ENCODE measurements around the gene CDH4.
"Not testable (repeated sequence)": the region's sequence is repeated elsewhere in the genome, so short reads cannot be mapped to it uniquely, and the experiment has no call there.

Gene CDH4

DNA sequence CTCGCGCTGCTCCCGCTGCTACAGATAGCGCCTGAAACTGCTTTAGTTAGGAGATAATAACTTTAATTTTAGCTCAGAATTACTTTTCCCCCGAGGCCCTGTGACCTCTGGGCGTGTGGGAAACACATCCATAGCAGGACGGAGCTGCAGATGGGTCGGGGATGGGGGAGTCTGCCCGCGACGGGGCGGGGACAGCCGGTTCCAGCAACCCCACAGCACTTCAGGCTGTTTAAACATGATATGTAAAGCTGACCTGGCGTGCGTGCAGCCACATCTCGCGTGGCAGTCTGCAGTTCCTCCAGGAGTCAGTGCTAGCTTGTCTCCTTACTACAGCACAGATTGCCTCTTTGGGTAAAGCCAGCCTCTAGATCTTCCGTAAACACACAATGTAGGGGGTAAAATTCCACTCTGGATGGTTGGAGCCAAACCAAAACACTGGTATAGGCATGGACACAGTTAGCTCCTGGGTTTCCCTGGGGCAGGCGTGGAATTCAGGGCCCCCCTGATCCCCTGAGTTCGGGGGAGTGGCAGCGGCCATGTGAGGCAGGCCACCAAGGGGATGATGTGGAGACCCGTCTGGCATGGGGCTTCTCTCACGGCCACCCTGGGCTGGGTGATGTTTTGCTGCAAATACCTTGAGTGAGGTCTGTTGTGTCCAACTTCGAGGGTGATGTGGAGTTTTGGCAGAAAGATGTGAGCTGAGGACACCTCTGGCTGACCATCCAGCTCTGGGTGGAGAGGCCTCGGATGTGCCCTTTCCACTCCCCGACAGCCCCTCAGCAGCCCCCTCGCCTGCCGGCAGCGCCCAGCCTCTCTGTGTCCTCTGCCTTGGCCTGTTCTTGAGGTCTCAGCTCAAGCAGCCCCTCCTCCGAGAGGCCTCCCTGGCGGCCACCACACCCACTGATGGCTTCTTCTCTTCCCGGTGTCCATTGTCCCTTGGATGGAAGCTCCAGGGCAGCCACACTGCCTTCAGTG lies 599.2 kb downstream of the CDH4 start:
- H2BK5ac ChIP-seq (ENCODE audit: low read length) = no peak overlapping the region

DNA sequence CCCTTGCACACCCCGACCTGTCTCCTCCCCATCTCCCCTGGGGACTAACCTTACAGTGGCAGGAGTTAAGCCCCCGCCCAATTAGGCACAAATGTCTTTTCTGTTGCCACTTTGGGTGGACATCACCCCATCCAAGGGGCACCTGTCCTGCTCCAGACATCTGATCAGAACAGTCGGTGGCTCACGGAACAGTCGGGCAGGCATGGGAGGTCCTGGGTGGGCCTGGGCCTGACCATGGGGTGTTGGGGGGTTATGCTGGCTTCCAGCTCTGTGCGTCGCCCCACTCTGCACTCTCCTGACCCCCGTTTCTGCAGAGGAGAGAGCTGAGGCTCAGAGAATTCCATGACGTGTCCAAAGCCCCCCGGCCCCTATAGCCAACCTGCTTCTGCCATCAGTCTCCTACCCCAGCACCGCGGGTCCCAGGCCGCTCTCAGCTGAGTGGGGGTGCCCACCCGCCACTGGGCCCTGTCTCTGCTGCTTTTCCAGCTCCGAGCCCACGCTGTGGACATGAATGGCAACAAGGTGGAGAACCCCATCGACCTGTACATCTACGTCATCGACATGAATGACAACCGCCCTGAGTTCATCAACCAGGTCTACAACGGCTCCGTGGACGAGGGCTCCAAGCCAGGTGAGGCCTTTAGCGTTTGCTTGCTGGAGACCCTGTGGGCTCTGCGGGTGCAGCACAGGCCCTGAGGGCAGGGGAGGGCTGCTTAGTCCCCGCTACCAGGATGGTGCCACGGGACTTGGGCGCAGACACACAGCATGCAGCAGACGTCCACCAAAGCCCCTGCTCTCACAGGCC lies 600.4 kb downstream of the CDH4 start:
- no peak overlapping the region for H3K23ac ChIP-seq (ENCODE audit: low read length)
- no peaks in the 10 kb centered on the region for H3K36me3 ChIP-seq (ENCODE audit: control insufficient read depth, insufficient read depth, low read length)
- H3K4me3 ChIP-seq (ENCODE audit: low read length) = no peak overlapping the region
- H3K18ac ChIP-seq (ENCODE audit: low read length) = no peak overlapping the region
- no peak for DNase-seq
- H3K27me3 ChIP-seq (ENCODE audit: insufficient read depth, low read length, poor library complexity) = no peaks in the 10 kb centered on the region
- no peak overlapping the region for H3K56ac ChIP-seq (ENCODE audit: low read length)
- H2BK120ac ChIP-seq (ENCODE audit: low read depth, low read length) = no peak overlapping the region
- H3K4ac ChIP-seq (ENCODE audit: low read depth, low read length) = no peak overlapping the region
- no peak overlapping the region for H2BK5ac ChIP-seq (ENCODE audit: low read length)
- no peak overlapping the region for H3K27ac ChIP-seq (ENCODE audit: low read depth, low read length)
- no peak overlapping the region for H3K9ac ChIP-seq (ENCODE audit: low read length)
- no peaks in the 10 kb centered on the region for H3K79me2 ChIP-seq (ENCODE audit: control insufficient read depth, insufficient read depth, low read length)
- no peak overlapping the region for H4K8ac ChIP-seq (ENCODE audit: low read depth, low read length)
- H3K79me1 ChIP-seq (ENCODE audit: low read length) = no peaks in the 10 kb centered on the region
- no CpG with 5 or more reads among the region's 29 CpGs for WGBS (ENCODE audit: extremely low coverage, insufficient coverage, low lambda C conversion rate)
- no peak overlapping the region for H4K5ac ChIP-seq (ENCODE audit: low read length)
- H3K4me2 ChIP-seq (ENCODE audit: low read length) = no peak overlapping the region
- H3K4me1 ChIP-seq (ENCODE audit: control insufficient read depth, low read depth, low read length) = no peaks in the 10 kb centered on the region
- H2BK15ac ChIP-seq (replicated peaks; ENCODE audit: low read depth) = no peak overlapping the region
- H2AK5ac ChIP-seq (ENCODE audit: low read length) = no peak overlapping the region

More for the DNA sequence above, 599.2 kb downstream of the CDH4 start:
- Histone ChIP-seq H2BK15ac (replicated peaks; ENCODE audit: low read depth) (no peak overlapping the region), H4K5ac (ENCODE audit: low read length) (no peak overlapping the region), H4K8ac (ENCODE audit: low read depth, low read length) (no peak overlapping the region), H3K79me2 (ENCODE audit: control insufficient read depth, insufficient read depth, low read length) (no peaks in the 10 kb centered on the region), H3K4me3 (ENCODE audit: low read length) (no peak overlapping the region), H3K79me1 (ENCODE audit: low read length) (no peaks in the 10 kb centered on the region), H3K4ac (ENCODE audit: low read depth, low read length) (no peak overlapping the region), H3K23ac (ENCODE audit: low read length) (no peak overlapping the region), H3K4me2 (ENCODE audit: low read length) (no peak overlapping the region), H3K27me3 (ENCODE audit: insufficient read depth, low read length, poor library complexity) (no peaks in the 10 kb centered on the region), H3K27ac (ENCODE audit: low read depth, low read length) (no peak overlapping the region), H3K56ac (ENCODE audit: low read length) (no peak overlapping the region), H3K9ac (ENCODE audit: low read length) (no peak overlapping the region), H2BK120ac (ENCODE audit: low read depth, low read length) (no peak overlapping the region), H2AK5ac (ENCODE audit: low read length) (no peak overlapping the region), H3K18ac (ENCODE audit: low read length) (no peak overlapping the region), H3K36me3 (ENCODE audit: control insufficient read depth, insufficient read depth, low read length) (no peaks in the 10 kb centered on the region), H3K4me1 (ENCODE audit: control insufficient read depth, low read depth, low read length) (no peaks in the 10 kb centered on the region)
- no peak for DNase-seq
- no CpG with 5 or more reads among the region's 32 CpGs for WGBS (ENCODE audit: extremely low coverage, insufficient coverage, low lambda C conversion rate)

DNA sequence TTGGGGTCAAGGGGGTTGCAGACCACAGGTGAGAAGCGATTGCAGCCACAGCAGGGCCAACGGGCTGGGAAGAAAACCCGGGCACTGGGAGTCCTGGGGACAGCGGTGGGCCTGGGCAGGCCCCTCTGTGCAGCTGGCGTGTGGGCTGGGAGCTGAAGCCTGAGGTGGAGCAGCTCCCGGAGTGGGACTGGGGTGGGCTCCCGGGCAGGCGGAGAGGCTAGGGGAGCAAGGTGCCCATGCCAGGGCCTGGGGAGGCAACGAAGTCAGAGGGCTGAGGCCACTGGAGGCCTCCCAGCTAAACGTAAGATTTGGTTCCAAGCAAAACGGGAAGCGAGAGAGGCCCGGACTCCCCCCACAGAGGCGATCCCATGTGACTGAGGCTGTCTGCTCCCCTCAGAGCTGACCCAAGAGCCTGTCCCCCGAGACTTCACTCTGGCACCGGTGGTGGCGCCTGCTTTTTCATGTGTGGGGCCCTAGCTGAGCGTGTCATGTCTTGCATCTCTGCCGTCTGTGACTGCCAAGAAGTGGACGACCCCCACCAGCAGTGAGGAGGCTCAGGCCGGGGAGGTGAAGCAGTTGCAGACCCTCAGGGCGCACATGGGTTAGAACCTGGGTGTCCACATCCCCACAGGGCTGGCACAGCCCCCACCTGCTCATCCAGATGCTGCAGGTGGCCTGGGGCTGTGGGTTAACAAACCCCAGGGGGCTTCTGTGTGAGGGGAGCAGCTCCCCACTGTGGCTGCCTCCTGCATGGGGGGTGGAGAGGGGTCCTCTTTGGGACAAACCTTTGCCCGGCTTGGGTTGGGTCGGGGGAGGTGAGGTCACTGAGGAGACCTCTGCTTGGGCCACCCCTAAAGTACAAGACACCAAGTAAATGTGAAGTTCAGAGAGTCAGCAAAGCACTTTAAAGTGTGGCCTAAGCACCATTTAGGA lies 601.3 kb downstream of the CDH4 start:
- Histone ChIP-seq H3K27me3 (ENCODE audit: insufficient read depth, low read length, poor library complexity) (no peaks in the 10 kb centered on the region), H3K9ac (ENCODE audit: low read length) (no peak overlapping the region), H3K27ac (ENCODE audit: low read depth, low read length) (no peak overlapping the region), H3K4me3 (ENCODE audit: low read length) (no peak overlapping the region), H3K4me1 (ENCODE audit: control insufficient read depth, low read depth, low read length) (no peaks in the 10 kb centered on the region), H3K79me1 (ENCODE audit: low read length) (no peaks in the 10 kb centered on the region), H3K4me2 (ENCODE audit: low read length) (no peak overlapping the region), H3K23ac (ENCODE audit: low read length) (no peak overlapping the region), H3K18ac (ENCODE audit: low read length) (no peak overlapping the region), H4K5ac (ENCODE audit: low read length) (no peak overlapping the region), H3K4ac (ENCODE audit: low read depth, low read length) (no peak overlapping the region), H2BK120ac (ENCODE audit: low read depth, low read length) (no peak overlapping the region), H3K56ac (ENCODE audit: low read length) (no peak overlapping the region), H2AK5ac (ENCODE audit: low read length) (no peak overlapping the region), H2BK5ac (ENCODE audit: low read length) (no peak overlapping the region), H2BK15ac (replicated peaks; ENCODE audit: low read depth) (no peak overlapping the region), H3K79me2 (ENCODE audit: control insufficient read depth, insufficient read depth, low read length) (no peaks in the 10 kb centered on the region), H4K8ac (ENCODE audit: low read depth, low read length) (no peak overlapping the region), H3K36me3 (ENCODE audit: control insufficient read depth, insufficient read depth, low read length) (no peaks in the 10 kb centered on the region)
- DNase-seq = no peak
- WGBS (ENCODE audit: extremely low coverage, insufficient coverage, low lambda C conversion rate) = no CpG with 5 or more reads among the region's 24 CpGs

DNA sequence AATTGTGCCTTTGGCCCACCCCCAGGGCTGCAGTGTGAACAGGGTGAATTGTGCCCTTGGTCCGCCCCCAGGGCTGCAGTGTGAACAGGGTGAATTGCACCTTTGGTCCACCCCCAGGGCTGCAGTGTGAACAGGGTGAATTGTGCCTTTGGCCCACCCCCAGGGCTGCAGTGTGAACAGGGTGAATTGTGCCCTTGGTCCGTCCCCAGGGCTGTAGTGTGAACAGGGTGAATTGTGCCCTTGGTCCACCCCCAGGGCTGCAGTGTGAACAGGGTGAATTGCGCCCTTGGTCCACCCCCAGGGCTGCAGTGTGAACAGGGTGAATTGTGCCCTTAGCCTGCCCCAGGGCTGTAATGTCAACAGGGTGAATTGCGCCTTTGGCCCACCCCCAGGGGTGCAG lies 602.5 kb downstream of the CDH4 start:
- H3K36me3 ChIP-seq (ENCODE audit: control insufficient read depth, insufficient read depth, low read length); H3K18ac ChIP-seq (ENCODE audit: low read length); H3K9ac ChIP-seq (ENCODE audit: low read length); H3K4me2 ChIP-seq (ENCODE audit: low read length); H3K79me2 ChIP-seq (ENCODE audit: control insufficient read depth, insufficient read depth, low read length); H3K4me1 ChIP-seq (ENCODE audit: control insufficient read depth, low read depth, low read length); H4K5ac ChIP-seq (ENCODE audit: low read length); H3K4ac ChIP-seq (ENCODE audit: low read depth, low read length); H2BK5ac ChIP-seq (ENCODE audit: low read length); H3K23ac ChIP-seq (ENCODE audit: low read length); H2AK5ac ChIP-seq (ENCODE audit: low read length); H3K79me1 ChIP-seq (ENCODE audit: low read length); H2BK15ac ChIP-seq (replicated peaks; ENCODE audit: low read depth); H3K27me3 ChIP-seq (ENCODE audit: insufficient read depth, low read length, poor library complexity); DNase-seq; H3K4me3 ChIP-seq (ENCODE audit: low read length); H4K8ac ChIP-seq (ENCODE audit: low read depth, low read length); H3K27ac ChIP-seq (ENCODE audit: low read depth, low read length); H2BK120ac ChIP-seq (ENCODE audit: low read depth, low read length); H3K56ac ChIP-seq (ENCODE audit: low read length): not testable (repeated sequence)
- no CpG with 5 or more reads among the region's 4 CpGs for whole genome bisulfite sequencing (ENCODE audit: extremely low coverage, insufficient coverage, low lambda C conversion rate)

GRCh38 chr20:61855286-61855685 lies 603.2 kb downstream of the CDH4 start:
- Histone ChIP-seq H2BK5ac (ENCODE audit: low read length) (no peak overlapping the region), H3K23ac (ENCODE audit: low read length) (no peak overlapping the region), H3K9ac (ENCODE audit: low read length) (no peak overlapping the region), H4K5ac (ENCODE audit: low read length) (no peak overlapping the region), H3K4ac (ENCODE audit: low read depth, low read length) (no peak overlapping the region), H3K27ac (ENCODE audit: low read depth, low read length) (no peak overlapping the region), H3K79me2 (ENCODE audit: control insufficient read depth, insufficient read depth, low read length) (no peaks in the 10 kb centered on the region), H4K8ac (ENCODE audit: low read depth, low read length) (no peak overlapping the region), H2BK120ac (ENCODE audit: low read depth, low read length) (no peak overlapping the region), H3K4me1 (ENCODE audit: control insufficient read depth, low read depth, low read length) (no peaks in the 10 kb centered on the region), H3K79me1 (ENCODE audit: low read length) (no peaks in the 10 kb centered on the region), H2AK5ac (ENCODE audit: low read length) (no peak overlapping the region), H3K56ac (ENCODE audit: low read length) (no peak overlapping the region), H2BK15ac (replicated peaks; ENCODE audit: low read depth) (no peak overlapping the region), H3K18ac (ENCODE audit: low read length) (no peak overlapping the region), H3K27me3 (ENCODE audit: insufficient read depth, low read length, poor library complexity) (no peaks in the 10 kb centered on the region), H3K4me3 (ENCODE audit: low read length) (no peak overlapping the region), H3K36me3 (ENCODE audit: control insufficient read depth, insufficient read depth, low read length) (no peaks in the 10 kb centered on the region), H3K4me2 (ENCODE audit: low read length) (no peak overlapping the region)
- DNase-seq = no peak
- WGBS (ENCODE audit: extremely low coverage, insufficient coverage, low lambda C conversion rate) = no CpG with 5 or more reads among the region's 8 CpGs

Data from mesendoderm (in vitro differentiated cells).